Measurements from ENCODE around the gene AFF3.
"Not testable (repeated sequence)": the region's sequence is repeated elsewhere in the genome, so short reads cannot be mapped to it uniquely, and the experiment has no call there.

AFF3 gene

GRCh38 chr2:100103527-100104252 is 38.7 kb downstream of the AFF3 start:
- not testable (repeated sequence) for H3K27ac ChIP-seq (ENCODE audit: low read depth, low read length); H3K36me3 ChIP-seq (ENCODE audit: control insufficient read depth, insufficient read depth, low read length); H3K9ac ChIP-seq (ENCODE audit: low read length); H3K27me3 ChIP-seq (ENCODE audit: control insufficient read depth, insufficient read depth, low read length); H3K4me3 ChIP-seq (ENCODE audit: low read length)
- peaks cover 14% of the 10 kb centered on the region for H3K4me1 ChIP-seq (ENCODE audit: control insufficient read depth, insufficient read depth, low read length)

- H3K4me3 ChIP-seq (ENCODE audit: low read length); H3K27ac ChIP-seq (ENCODE audit: low read depth, low read length); H3K27me3 ChIP-seq (ENCODE audit: control insufficient read depth, insufficient read depth, low read length); H3K36me3 ChIP-seq (ENCODE audit: control insufficient read depth, insufficient read depth, low read length); H3K9ac ChIP-seq (ENCODE audit: low read length): not testable (repeated sequence)
- peaks cover 14% of the 10 kb centered on the region for H3K4me1 ChIP-seq (ENCODE audit: control insufficient read depth, insufficient read depth, low read length)
Measured at GRCh38 chr2:100102466-100103180, 39.8 kb downstream of the AFF3 start.

- H3K4me3 ChIP-seq (ENCODE audit: low read length); H3K4me1 ChIP-seq (ENCODE audit: control insufficient read depth, insufficient read depth, low read length); H3K9ac ChIP-seq (ENCODE audit: low read length); H3K27me3 ChIP-seq (ENCODE audit: control insufficient read depth, insufficient read depth, low read length); H3K36me3 ChIP-seq (ENCODE audit: control insufficient read depth, insufficient read depth, low read length); H3K27ac ChIP-seq (ENCODE audit: low read depth, low read length): not testable (repeated sequence)
Measured at GRCh38 chr2:100098855-100099254, 43.5 kb downstream of the AFF3 start.

- not testable (repeated sequence) for H3K27me3 ChIP-seq (ENCODE audit: control insufficient read depth, insufficient read depth, low read length); H3K27ac ChIP-seq (ENCODE audit: low read depth, low read length); H3K4me3 ChIP-seq (ENCODE audit: low read length); H3K36me3 ChIP-seq (ENCODE audit: control insufficient read depth, insufficient read depth, low read length); H3K9ac ChIP-seq (ENCODE audit: low read length); H3K4me1 ChIP-seq (ENCODE audit: control insufficient read depth, insufficient read depth, low read length)
Measured at GRCh38 chr2:100097611-100098294, 44.6 kb downstream of the AFF3 start.

GRCh38 chr2:100095845-100096244 is 46.5 kb downstream of the AFF3 start:
- not testable (repeated sequence) for H3K4me1 ChIP-seq (ENCODE audit: control insufficient read depth, insufficient read depth, low read length); H3K27me3 ChIP-seq (ENCODE audit: control insufficient read depth, insufficient read depth, low read length); H3K36me3 ChIP-seq (ENCODE audit: control insufficient read depth, insufficient read depth, low read length); H3K9ac ChIP-seq (ENCODE audit: low read length); H3K27ac ChIP-seq (ENCODE audit: low read depth, low read length); H3K4me3 ChIP-seq (ENCODE audit: low read length)

- not testable (repeated sequence) for H3K4me3 ChIP-seq (ENCODE audit: low read length); H3K9ac ChIP-seq (ENCODE audit: low read length); H3K27ac ChIP-seq (ENCODE audit: low read depth, low read length); H3K4me1 ChIP-seq (ENCODE audit: control insufficient read depth, insufficient read depth, low read length); H3K36me3 ChIP-seq (ENCODE audit: control insufficient read depth, insufficient read depth, low read length); H3K27me3 ChIP-seq (ENCODE audit: control insufficient read depth, insufficient read depth, low read length)
Measured at GRCh38 chr2:100091807-100092206, 50.6 kb downstream of the AFF3 start.

- H3K4me3 ChIP-seq (ENCODE audit: low read length); H3K36me3 ChIP-seq (ENCODE audit: control insufficient read depth, insufficient read depth, low read length); H3K9ac ChIP-seq (ENCODE audit: low read length); H3K27me3 ChIP-seq (ENCODE audit: control insufficient read depth, insufficient read depth, low read length); H3K4me1 ChIP-seq (ENCODE audit: control insufficient read depth, insufficient read depth, low read length); H3K27ac ChIP-seq (ENCODE audit: low read depth, low read length): not testable (repeated sequence)
Measured at GRCh38 chr2:100085744-100086143, 56.6 kb downstream of the AFF3 start.

- not testable (repeated sequence) for H3K4me1 ChIP-seq (ENCODE audit: control insufficient read depth, insufficient read depth, low read length); H3K9ac ChIP-seq (ENCODE audit: low read length); H3K27me3 ChIP-seq (ENCODE audit: control insufficient read depth, insufficient read depth, low read length); H3K36me3 ChIP-seq (ENCODE audit: control insufficient read depth, insufficient read depth, low read length); H3K4me3 ChIP-seq (ENCODE audit: low read length); H3K27ac ChIP-seq (ENCODE audit: low read depth, low read length)
Measured at GRCh38 chr2:100083421-100084216, 58.8 kb downstream of the AFF3 start.

- not testable (repeated sequence) for H3K9ac ChIP-seq (ENCODE audit: low read length); H3K4me3 ChIP-seq (ENCODE audit: low read length); H3K27me3 ChIP-seq (ENCODE audit: control insufficient read depth, insufficient read depth, low read length); H3K36me3 ChIP-seq (ENCODE audit: control insufficient read depth, insufficient read depth, low read length); H3K4me1 ChIP-seq (ENCODE audit: control insufficient read depth, insufficient read depth, low read length); H3K27ac ChIP-seq (ENCODE audit: low read depth, low read length)
Measured at GRCh38 chr2:100082302-100082978, 60.0 kb downstream of the AFF3 start.

GRCh38 chr2:100077935-100078334 is 64.5 kb downstream of the AFF3 start:
- H3K4me3 ChIP-seq (ENCODE audit: low read length): no peak overlapping the region
- H3K9ac ChIP-seq (ENCODE audit: low read length): no peak overlapping the region
- no peaks in the 10 kb centered on the region for H3K36me3 ChIP-seq (ENCODE audit: control insufficient read depth, insufficient read depth, low read length)
- no peaks in the 10 kb centered on the region for H3K27me3 ChIP-seq (ENCODE audit: control insufficient read depth, insufficient read depth, low read length)
- H3K4me1 ChIP-seq (ENCODE audit: control insufficient read depth, insufficient read depth, low read length): peaks cover 2% of the 10 kb centered on the region
- H3K27ac ChIP-seq (ENCODE audit: low read depth, low read length): no peak overlapping the region

- H3K4me1 ChIP-seq (ENCODE audit: control insufficient read depth, insufficient read depth, low read length): peaks cover 2% of the 10 kb centered on the region
- H3K9ac ChIP-seq (ENCODE audit: low read length): no peak overlapping the region
- H3K36me3 ChIP-seq (ENCODE audit: control insufficient read depth, insufficient read depth, low read length): no peaks in the 10 kb centered on the region
- H3K27me3 ChIP-seq (ENCODE audit: control insufficient read depth, insufficient read depth, low read length): no peaks in the 10 kb centered on the region
- no peak overlapping the region for H3K27ac ChIP-seq (ENCODE audit: low read depth, low read length)
- H3K4me3 ChIP-seq (ENCODE audit: low read length): no peak overlapping the region
Measured at GRCh38 chr2:100077456-100077855, 64.9 kb downstream of the AFF3 start.

- H3K36me3 ChIP-seq (ENCODE audit: control insufficient read depth, insufficient read depth, low read length): no peaks in the 10 kb centered on the region
- peaks cover 2% of the 10 kb centered on the region for H3K4me1 ChIP-seq (ENCODE audit: control insufficient read depth, insufficient read depth, low read length)
- no peak overlapping the region for H3K27ac ChIP-seq (ENCODE audit: low read depth, low read length)
- H3K4me3 ChIP-seq (ENCODE audit: low read length): no peak overlapping the region
- no peak overlapping the region for H3K9ac ChIP-seq (ENCODE audit: low read length)
- H3K27me3 ChIP-seq (ENCODE audit: control insufficient read depth, insufficient read depth, low read length): no peaks in the 10 kb centered on the region
Measured at GRCh38 chr2:100075532-100075931, 66.9 kb downstream of the AFF3 start.
